Measurements from ENCODE around the gene ITGB7. TPM values are rescaled to one million over a fixed set of nuclear protein-coding genes. Genes with fewer than 3 reads are reported as not detected.

The ITGB7 gene
- total RNA-seq, 2 experiments from 2014 or later = 166 to 180 TPM

- Mint-ChIP-seq H3K27ac (peak overlapping the region; percentile 87), H3K4me1 (ENCODE audit: low read depth) (peaks cover 48% of the 10 kb centered on the region), H3K4me3 (peak overlapping the region; percentile 25), H3K9me3 (no peaks in the 10 kb centered on the region), H3K27me3 (no peaks in the 10 kb centered on the region), H3K36me3 (ENCODE audit: low read depth) (no peaks in the 10 kb centered on the region)
- Histone ChIP-seq H3K9me3 (ENCODE audit: control insufficient read depth in 1 of 2, insufficient read depth in 1 of 2, low read length in 2 of 2) (no peaks in the 10 kb centered on the region), H3K27me3 (ENCODE audit: control insufficient read depth in 1 of 2, insufficient read depth in 2 of 2, low read length in 2 of 2) (no peaks in the 10 kb centered on the region), H3K4me3 (ENCODE audit: low read length) (no peak overlapping the region), H3K4me1 (ENCODE audit: insufficient read depth, low read length) (peaks cover 66% of the 10 kb centered on the region), H3K27ac (ENCODE audit: low read depth in 1 of 2, low read length in 2 of 2) (peak overlapping the region in 1 of 2 donors; percentile 86), H3K36me3 (ENCODE audit: insufficient read depth, low read length) (no peaks in the 10 kb centered on the region)
- intact Hi-C loops (cut with DNase I, micrococcal nuclease) = no loop called here
- ATAC-seq (ENCODE audit: poor library complexity) = peak; percentile 12
- ChIA-PET POLR2A (interaction anchor here (0.6 to 3.5 kb wide), 4 partner anchors 16 to 59 kb away, joined by 3 to 43 read pairs (median 4); partner anchors contain the start of genes CSAD, ESPL1, PFDN5 and ZNF740), CTCF (interaction anchor here (1.2 to 3.0 kb wide), 4 partner anchors 16 to 109 kb away, joined by 3 to 14 read pairs (median 8); a partner anchor contains a TSS)
- DNase-seq = peak in 2 of 14 experiments; percentile 29 to 44
- TF ChIP-seq CTCF (IDR thresholded peaks at IDR 0.05) = no peak
Measured at GRCh38 chr12:53235742-53236442, 28.8 kb upstream of the ITGB7 start.

GRCh38 chr12:53235164-53235563 is 28.1 kb upstream of the ITGB7 start:
- ATAC-seq (ENCODE audit: poor library complexity) (no peak), DNase-seq (no peak)
- Mint-ChIP-seq H3K4me3 (peak overlapping the region; percentile 38), H3K27me3 (no peaks in the 10 kb centered on the region), H3K36me3 (ENCODE audit: low read depth) (no peaks in the 10 kb centered on the region), H3K9me3 (no peaks in the 10 kb centered on the region), H3K27ac (peak overlapping the region; percentile 87), H3K4me1 (ENCODE audit: low read depth) (peaks cover 48% of the 10 kb centered on the region)
- POLR2A ChIA-PET = interaction anchor here (3.5 kb wide), 1 partner anchor 16 kb away, joined by 43 read pairs; no protein-coding TSS in a partner anchor
- H3K27me3 ChIP-seq (ENCODE audit: control insufficient read depth in 1 of 2, insufficient read depth in 2 of 2, low read length in 2 of 2) = no peaks in the 10 kb centered on the region
- H3K4me1 ChIP-seq (ENCODE audit: insufficient read depth, low read length) = peaks cover 68% of the 10 kb centered on the region
- no peak overlapping the region for H3K4me3 ChIP-seq (ENCODE audit: low read length)
- TF ChIP-seq CTCF (IDR thresholded peaks at IDR 0.05) = no peak
- H3K9me3 ChIP-seq (ENCODE audit: control insufficient read depth in 1 of 2, insufficient read depth in 1 of 2, low read length in 2 of 2) = no peaks in the 10 kb centered on the region
- no peaks in the 10 kb centered on the region for H3K36me3 ChIP-seq (ENCODE audit: insufficient read depth, low read length)
- intact Hi-C loops (cut with DNase I, micrococcal nuclease) = no loop called here
- peak overlapping the region in 1 of 2 donors; percentile 86 for H3K27ac ChIP-seq (ENCODE audit: low read depth in 1 of 2, low read length in 2 of 2)
- CTCF ChIA-PET = interaction anchor here (0.7 to 3.0 kb wide), 4 partner anchors 14 to 110 kb away, joined by 3 to 14 read pairs (median 8); a partner anchor contains a TSS

GRCh38 chr12:53234271-53234914 is 27.3 kb upstream of the ITGB7 start:
- POLR2A ChIA-PET = interaction anchor here (0.7 to 3.4 kb wide), 3 partner anchors 11 to 29 kb away, joined by 3 to 21 read pairs (median 6); no protein-coding TSS in a partner anchor
- no peaks in the 10 kb centered on the region for H3K36me3 Mint-ChIP-seq (ENCODE audit: low read depth)
- H3K27ac ChIP-seq (ENCODE audit: low read depth in 1 of 2, low read length in 2 of 2) = peak overlapping the region; percentile 8 to 86
- no peaks in the 10 kb centered on the region for H3K36me3 ChIP-seq (ENCODE audit: insufficient read depth, low read length)
- peaks cover 75% of the 10 kb centered on the region for H3K4me1 ChIP-seq (ENCODE audit: insufficient read depth, low read length)
- intact Hi-C loops (cut with DNase I, micrococcal nuclease) = no loop called here
- peaks cover 56% of the 10 kb centered on the region for H3K4me1 Mint-ChIP-seq (ENCODE audit: low read depth)
- no peak for ATAC-seq (ENCODE audit: poor library complexity)
- H3K27ac Mint-ChIP-seq = peak overlapping the region; percentile 87
- no peak for TF ChIP-seq CTCF (IDR thresholded peaks at IDR 0.05)
- CTCF ChIA-PET = interaction anchor here (1.0 to 3.0 kb wide), 3 partner anchors 17 to 111 kb away, joined by 3 to 12 read pairs (median 4); a partner anchor contains a TSS
- H3K4me3 ChIP-seq (ENCODE audit: low read length) = no peak overlapping the region
- peak in 3 of 14 experiments; percentile 34 to 49 (median 36) for DNase-seq
- no peaks in the 10 kb centered on the region for H3K9me3 ChIP-seq (ENCODE audit: control insufficient read depth in 1 of 2, insufficient read depth in 1 of 2, low read length in 2 of 2)
- no peaks in the 10 kb centered on the region for H3K9me3 Mint-ChIP-seq
- no peaks in the 10 kb centered on the region for H3K27me3 ChIP-seq (ENCODE audit: control insufficient read depth in 1 of 2, insufficient read depth in 2 of 2, low read length in 2 of 2)
- H3K4me3 Mint-ChIP-seq = no peak overlapping the region
- H3K27me3 Mint-ChIP-seq = no peaks in the 10 kb centered on the region

Measured in CD4-positive, alpha-beta T cell (primary cell).